ENCODE results near the gene GSS.
A peak's percentile ranks its signal among the peaks of the same experiment; 100 is the strongest.

DNA sequence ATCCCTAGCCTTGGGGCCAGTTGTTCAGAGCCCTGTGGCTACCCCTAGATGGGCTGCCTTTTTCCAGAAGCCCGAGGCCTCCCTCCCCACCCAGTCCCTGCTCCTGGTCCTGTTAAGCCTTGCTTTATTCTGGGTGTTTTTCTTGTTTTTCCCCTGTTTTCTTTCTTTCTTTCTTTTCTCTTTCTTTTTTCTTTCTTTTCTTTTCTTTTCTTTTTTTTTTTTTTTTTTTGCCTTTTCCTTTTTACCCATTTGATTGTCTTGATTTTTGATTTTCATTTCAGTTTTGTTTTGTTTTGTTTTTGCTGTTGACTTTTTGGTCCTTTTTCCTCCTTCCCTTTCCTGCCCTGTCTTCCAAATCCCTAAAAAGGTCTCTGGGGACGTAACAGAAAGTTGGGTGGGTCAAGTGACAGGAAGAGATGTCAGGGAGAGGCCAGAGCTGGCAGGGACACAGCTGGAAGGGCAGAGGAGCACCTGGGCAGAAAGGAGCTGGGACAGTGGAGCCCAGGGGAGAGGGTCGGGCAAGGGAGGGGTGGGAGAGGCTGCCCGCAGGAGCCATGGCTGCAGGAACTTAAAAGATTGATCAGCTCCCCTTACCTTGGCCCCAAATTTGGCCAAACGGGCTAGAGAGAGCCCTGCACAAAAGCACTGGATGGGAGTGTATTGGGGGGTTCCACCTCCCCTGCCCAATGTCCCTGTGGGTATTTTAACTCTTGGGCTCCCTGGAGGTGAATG is 27.6 kb upstream of the GSS start:
- TF ChIP-seq, protein P1, sequence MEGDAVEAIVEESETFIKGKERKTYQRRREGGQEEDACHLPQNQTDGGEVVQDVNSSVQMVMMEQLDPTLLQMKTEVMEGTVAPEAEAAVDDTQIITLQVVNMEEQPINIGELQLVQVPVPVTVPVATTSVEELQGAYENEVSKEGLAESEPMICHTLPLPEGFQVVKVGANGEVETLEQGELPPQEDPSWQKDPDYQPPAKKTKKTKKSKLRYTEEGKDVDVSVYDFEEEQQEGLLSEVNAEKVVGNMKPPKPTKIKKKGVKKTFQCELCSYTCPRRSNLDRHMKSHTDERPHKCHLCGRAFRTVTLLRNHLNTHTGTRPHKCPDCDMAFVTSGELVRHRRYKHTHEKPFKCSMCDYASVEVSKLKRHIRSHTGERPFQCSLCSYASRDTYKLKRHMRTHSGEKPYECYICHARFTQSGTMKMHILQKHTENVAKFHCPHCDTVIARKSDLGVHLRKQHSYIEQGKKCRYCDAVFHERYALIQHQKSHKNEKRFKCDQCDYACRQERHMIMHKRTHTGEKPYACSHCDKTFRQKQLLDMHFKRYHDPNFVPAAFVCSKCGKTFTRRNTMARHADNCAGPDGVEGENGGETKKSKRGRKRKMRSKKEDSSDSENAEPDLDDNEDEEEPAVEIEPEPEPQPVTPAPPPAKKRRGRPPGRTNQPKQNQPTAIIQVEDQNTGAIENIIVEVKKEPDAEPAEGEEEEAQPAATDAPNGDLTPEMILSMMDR (IDR thresholded peaks at IDR 0.05 in 4 of 5, conservative IDR thresholded peaks at IDR 0.05 in 1 of 5): no peak
- peak in 1 of 2 donors; percentile 24 for TF ChIP-seq POLR2A (IDR thresholded peaks at IDR 0.05)
